DMS53 treated with DMSO at 0.1 percent for 48 hours (cell line): ENCODE data around the gene PIBF1.
"Not testable (repeated sequence)": the region's sequence is repeated elsewhere in the genome, so short reads cannot be mapped to it uniquely, and the experiment has no call there.

Experiments
- DNase-seq: peaks from one replicate; lab custom pipeline; 2025; ENCODE audit not compliant: unreplicated experiment; lab: John Stamatoyannopoulos, UW

The PIBF1 gene

DNA sequence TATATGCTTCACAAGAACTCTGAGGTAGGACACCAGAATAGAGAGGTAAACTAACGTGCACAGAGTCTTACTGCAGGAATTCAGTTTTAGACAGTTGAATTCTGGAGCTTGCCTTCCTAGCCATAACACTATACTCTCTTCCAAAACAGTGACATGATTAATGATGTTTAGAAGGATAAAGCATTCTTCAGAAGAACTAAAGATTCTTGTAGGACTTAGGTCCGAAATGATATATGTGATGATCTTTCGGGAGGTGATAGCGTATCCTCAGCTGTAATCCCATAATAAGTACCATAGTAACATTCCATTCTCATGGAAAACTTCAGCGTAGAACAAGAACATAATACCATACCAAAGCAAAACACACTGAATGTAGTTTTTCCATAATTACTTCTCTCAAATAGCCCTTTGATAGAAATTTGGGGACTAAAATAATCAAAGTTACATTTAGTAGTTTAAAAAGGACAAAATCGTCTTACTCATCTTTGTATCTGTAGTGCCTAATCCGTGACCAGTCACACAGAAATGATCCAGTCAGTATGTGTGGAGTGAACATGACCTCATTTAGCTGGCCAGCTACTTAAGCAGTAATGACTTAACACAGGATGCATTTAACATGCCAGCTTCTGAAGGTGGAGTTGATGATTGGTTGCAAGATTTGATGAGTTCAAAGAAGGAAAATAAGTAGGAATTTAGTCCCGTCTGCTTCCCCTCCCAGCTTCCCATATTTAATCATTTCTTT lies 38.4 kb downstream of the PIBF1 start:
- DNase-seq: no peak

DNA sequence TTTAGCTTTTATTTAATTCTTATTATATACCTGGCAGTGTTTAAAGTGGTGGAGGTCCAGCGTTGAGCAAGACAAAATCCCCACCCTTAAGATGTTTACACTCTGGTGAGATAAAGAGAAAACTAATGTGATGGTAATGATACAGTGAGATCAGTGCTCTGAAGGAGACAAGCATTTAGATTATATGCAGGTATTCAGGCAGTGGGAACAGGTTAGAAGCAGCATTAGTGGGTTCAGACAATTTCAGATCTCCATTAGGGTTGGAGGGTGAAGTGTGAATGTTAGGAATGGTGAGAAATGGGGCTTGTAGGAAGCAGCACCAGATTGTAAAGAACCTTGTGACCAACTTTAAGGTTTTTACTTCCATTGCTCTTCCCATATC lies 39.0 kb downstream of the PIBF1 start:
- DNase-seq: no peak

DNA sequence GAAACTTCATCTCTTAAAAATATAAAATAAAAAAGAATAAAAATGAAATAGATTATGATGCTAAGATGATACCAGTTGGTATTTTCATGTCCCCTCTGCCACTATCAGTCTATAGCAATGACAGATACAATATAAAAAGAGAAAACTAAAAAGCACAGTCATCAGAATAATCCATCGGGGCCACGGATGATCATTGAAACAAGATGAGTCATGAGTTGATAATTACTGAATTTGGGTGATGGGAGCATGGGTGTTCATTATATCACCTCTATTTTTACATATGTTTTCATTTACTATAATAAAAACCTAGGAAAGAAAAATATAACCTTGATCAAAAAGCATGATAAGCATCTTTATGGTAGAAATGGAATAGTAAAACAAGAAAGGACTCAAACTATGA lies 41.1 kb downstream of the PIBF1 start:
- no peak for DNase-seq

DNA sequence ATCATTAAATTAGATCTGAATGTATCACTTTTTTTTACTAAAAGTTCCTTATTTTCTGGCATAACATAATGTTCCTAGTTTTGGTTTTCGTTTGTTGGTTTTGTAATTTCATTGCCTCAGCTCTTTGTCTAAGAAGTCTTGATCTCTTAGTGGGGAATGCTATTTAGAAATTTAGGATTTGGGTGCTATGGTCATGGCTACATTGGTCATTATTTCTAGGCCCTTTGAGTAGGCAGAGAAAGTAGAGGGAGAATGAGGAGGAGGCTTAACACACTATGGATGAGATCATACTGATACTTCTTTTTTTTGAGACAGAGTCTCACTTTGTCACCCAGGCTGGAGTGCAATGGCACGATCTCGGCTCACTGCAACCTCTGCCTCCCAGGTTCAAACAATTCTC lies 41.8 kb downstream of the PIBF1 start:
- DNase-seq: no peak

DNA sequence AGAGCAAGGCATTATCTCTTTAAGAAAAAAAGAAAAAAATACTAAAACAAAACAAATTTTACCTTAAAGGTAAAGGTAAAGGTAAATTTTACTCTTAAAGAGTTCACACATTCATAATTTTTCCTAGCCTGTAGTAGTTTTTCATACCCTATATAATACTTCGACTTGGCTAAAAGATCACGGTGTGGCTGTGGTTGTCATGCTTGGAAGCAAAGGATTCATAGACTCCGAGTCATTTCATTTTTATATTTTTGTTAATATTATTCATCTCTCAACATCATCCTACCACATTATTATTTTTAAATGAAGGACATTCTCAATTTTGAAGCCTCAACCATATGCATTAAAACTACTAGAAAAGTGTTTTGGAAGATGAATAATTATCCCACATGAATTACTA lies 52.7 kb downstream of the PIBF1 start:
- no peak for DNase-seq

DNA sequence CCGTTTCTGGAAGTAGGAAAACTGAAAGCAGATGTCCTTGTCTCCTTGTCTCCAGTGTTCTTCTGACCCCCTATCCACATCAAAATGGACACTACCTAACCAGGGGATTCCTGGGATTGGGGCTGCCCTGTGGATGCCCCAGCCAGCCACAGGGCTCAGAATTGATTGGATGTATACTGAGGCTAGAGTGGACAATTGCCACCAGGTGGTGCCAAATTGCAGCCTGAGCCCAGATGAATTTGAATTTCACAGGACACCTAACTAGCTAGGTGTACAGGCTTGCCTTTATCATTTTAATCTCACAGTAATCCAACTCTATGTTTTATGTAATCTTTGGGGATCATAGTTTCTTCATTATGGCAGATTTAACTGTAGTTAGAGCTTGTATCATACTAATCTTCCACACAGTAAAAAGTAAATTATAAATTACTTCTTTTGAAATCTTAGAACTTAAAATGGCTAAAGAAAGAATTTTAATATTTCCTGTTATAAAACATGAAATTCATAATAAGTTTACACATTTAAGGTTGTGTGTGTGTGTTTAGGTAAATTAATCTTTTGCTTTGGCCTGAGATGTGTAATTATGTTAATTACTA lies 58.0 kb downstream of the PIBF1 start:
- peak; percentile 3 for DNase-seq

DNA sequence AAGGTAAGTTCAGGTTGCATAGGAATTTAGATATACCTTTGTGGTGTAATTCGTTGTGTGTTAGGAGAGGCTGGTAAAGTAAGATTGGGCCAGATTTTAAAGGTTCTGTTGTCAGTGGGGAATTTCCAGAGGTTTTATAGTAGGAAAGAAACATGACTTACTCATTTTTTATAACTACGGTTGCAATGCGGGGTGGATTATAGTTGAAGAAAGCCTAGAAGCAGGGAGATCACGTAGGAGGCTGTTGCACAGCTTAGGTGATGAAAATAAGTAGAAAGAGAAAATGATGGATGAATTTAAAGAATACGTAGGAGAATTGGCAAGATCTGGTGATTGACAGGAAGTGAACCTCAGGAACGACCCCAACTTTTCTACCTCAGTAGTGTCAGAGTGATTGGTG lies 61.1 kb downstream of the PIBF1 start:
- no peak for DNase-seq

DNA sequence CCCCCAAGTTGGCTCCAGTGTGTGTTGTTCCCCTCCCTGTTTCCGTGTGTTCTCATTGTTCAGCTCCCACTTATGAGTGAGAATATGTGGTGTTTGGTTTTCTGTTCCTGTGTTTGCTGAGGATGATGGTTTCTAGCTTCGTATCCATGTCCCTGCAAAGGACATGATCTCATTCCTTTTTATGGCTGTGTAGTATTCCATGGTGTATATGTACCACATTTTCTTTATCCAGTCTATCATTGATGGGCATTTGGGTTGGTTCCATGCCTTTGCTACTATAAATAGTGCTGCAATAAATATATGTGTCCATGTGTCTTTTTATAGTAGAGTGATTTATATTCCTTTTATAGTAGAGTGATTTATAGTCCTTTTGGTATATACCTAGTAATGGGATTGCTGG lies 63.2 kb downstream of the PIBF1 start:
- not testable (repeated sequence) for DNase-seq

DNA sequence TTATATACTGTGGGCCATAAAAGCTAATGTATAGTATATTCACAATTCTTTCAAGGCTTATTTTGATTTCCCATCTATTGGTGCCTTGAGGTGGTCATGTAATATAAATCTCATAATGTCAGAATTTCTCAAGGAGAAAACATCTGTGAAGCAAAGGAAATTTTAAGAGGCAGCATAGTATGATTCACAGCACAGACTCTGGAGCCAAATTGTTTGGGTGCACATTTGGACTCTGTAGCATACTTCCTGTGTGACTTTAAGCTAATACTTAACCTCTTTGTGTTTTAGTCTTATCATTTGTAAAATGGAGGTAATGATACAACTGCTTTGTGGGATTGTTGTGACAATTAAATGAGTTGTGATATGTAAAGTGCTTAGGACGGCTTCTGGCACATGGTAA lies 67.6 kb downstream of the PIBF1 start:
- DNase-seq: no peak

DNA sequence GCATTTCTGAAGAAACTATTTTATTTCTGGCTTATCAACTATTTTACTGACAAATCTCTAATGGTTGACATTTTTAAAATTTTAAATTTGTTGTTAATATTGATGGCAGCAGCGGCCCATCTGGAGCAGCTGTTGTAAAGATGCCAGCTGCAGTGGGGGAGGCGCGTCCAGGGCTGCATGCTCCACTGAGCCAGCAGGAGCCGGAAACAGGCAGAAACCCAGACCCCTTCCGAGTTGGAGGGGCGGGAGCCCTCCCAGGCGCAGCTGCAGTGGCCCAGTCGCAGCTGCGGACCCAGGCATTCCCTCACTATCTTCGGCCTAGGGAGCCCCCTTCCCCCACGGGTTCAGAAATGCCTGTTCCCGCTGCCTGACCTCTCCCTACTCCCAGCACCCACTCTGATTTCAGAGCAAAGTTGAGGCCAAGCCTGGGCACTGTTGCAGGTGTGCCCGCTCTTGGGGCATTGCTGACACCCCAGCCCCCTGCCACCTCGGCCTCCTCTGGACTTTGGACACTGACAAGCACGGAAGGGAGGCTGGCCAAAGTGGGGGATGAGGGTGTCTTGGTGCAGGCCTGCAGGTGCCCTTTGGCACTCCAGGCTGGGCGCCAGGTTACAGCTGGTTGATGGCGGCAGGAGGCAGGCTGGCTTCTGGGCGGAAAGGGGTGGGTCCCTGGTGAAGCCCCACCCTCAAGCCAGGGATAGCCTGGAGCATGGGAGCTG lies 69.2 kb downstream of the PIBF1 start:
- no peak for DNase-seq

DNA sequence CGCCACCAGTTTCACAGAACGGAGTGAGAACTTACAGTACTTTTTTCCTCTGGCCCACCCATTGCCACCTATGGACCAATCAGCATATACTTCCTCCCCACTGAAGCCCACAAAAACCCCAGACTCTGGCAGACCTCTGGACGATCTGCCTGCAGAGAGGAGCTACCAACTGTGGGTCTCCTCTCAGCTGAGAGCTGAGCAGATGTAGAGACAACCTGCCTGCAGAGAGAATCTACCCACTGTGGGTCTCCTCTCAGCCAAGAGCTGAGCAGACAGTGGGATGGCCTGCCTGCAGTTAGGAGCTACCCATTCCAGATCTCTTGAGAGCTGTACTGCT lies 69.7 kb downstream of the PIBF1 start:
- DNase-seq: no peak

DNA sequence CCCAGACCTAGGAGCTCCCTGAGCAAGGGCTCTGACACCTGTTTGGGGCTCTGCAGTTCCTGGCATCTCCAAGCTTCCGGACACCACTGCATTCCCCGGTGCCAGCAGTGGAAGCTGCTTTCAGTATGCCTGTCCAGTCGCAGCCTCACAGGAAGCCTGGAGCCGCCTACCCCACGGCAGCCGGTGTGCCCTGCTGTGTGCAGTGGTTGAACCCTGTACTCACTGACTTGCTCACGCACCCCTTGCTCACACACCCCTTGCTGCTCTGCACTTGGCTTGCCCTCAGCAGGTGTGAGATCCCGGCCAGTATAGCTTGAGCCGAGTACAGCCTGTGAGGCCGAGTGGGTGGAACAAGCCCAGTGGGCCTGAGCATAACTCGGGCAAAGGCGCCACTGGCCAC lies 70.3 kb downstream of the PIBF1 start:
- DNase-seq: no peak

DNA sequence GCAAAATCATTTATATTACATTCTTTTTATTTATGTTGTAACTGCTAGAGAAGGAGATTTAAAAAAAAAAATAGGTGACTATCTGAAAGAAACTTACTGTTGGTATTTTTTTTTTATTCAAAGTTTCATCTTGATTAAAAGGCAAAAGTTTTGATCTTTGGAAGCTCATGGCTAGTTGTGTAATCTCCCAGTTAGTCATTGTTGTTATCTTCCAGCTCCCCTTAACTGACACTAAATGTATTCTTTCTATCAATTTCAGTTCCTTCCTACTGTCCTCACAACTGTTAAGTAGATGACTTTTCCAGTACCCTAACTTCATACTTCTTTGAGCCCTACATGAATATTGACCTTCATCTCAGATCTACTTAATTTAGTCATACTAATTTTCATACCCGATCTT lies 71.1 kb downstream of the PIBF1 start:
- DNase-seq: no peak

DNA sequence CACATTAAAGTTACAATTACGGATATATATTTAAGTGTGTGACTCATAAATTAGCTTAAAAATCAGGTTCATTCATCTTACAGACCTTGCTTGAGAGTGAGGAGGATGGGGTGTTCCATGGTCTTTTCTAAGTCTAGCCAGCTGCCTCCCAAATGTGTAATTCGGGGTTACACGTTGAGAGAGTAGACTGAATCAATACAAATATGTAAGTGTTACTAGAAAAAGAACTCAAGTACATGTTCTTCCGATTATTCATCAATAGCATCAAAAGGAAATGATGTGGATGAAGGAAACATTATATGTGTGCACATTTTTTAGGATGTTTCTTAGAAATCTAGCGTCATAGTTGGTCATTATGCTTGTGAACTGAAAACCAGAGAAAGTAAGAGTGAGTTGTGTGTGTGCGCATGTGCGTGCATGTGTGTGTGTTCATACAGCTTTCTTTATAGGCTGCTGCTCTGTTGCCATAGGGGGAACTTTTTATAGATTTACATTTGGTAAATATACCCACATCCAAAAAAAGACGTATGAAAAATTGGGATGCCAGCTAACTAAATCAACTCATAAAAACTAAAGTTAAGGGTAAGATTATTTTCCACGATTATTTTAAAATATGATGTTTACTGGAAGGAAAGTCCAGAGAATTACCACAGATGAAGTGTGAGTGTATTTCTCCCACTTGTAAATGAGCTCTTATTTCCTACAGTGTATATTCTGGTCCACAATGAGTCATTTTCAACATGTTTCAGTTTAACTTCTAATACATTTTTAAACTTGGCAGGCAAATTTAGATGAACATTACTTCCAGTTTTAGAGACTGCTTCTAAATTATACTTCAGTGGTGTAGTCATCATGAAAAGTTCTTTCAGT lies 82.4 kb downstream of the PIBF1 start:
- no peak for DNase-seq

DNA sequence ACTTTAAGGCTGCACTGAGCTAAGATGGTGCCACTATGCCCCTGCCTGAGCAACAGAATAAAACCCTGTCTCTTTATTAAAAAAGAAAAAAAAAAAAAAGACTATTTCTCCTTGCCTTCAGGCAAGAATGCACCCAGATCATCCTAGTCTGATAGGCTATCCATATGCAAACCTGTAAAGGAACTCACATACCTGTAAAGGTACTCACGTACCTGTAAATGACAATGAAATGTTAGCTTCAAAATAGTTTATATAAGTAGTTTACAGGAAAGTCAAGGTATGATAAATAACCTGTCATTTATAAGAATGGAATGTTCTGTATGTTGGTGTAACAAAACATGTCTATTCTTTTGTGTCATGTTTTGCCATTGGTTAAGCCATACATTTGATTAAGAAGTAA lies 86.3 kb downstream of the PIBF1 start:
- no peak for DNase-seq

DNA sequence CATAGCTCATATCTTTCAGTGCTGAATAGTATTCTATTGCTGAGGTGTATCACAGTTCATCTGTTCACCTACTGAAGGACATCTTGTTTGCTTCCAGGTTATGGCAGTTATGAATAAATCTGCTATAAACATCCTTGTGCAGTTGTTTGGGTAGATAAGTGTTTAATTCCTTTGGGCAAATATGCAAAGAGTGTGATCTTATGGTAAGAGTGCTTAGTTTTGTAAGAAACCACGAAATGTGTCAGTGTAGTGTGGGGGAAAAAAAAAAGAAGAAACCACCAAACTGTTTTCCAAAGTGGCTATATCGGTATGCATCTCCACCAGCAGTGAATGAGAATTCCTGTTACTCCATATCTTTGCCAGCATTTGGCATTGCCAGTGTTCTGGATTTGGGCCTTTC lies 93.3 kb downstream of the PIBF1 start:
- no peak for DNase-seq

DNA sequence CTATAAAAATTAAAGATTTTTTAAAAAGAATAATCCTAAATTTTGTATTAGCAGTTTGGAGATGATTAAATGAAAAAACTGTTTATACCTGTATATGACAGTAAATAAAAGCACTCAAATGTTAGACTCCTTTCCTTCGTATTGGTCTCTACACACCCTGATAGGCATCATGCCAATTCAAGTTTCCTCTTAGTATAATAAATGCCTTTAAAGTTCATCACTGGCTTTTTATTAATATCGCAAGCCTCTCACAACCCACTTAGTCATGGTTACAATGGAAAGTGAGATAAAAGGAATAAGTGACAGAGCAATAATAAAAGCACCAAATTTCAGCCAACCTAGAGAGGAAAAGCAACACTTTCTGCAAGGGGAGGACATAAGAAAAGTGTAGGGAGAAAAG lies 102.2 kb downstream of the PIBF1 start:
- no peak for DNase-seq

DNA sequence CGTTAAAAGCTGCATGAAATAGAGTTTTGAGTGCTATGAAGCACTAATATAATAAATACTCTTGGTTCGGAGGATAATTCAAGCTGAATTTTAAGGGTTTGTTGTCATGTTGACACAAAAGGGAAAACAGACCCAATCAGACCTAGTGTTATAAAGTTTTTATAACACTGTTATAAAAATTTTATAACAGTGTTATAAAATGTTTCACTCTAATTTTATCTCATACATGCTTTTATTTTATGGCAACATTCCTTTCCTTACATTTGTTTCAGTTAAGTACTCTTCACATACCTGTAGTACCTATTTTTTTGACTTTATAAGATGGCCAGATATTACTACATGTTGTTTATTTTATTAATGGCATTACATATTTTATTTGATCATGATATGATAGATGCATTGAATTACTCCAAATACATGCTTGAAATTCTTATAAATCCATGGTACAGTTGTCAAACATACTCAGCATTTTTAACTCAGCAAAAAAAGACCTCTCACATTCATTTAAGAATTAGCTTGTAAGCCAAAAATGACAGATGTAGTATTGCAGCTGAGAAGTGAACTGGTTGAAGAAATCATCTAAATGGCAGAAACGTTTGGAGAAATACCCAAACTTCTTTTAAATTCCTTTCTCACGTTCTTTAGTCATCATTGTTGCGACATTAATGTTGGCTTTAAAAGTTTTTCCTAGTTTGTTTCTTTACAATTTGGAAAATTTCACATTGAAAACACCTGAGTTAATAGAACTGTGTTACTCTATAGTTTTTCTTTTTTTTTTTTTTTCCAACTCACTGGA lies 104.5 kb downstream of the PIBF1 start:
- no peak for DNase-seq

DNA sequence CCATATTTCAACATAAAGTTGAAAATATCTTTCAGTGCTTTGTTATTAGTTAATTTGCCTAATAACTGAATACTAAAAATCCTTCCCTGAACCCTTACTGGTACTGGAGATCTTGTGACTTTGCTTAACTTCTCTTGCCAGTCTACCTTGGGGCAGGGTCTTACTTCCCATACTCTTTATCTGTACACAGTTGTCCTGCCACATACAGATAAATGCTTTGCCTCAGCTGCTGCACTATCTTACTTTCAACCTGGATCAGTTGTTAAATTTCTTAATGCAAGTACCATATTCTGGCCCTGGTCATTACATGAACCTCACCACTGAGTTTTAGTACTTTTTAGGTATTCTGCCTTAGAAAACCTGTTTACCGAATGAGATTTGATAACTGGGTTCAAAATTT lies 107.6 kb downstream of the PIBF1 start:
- no peak for DNase-seq

DNA sequence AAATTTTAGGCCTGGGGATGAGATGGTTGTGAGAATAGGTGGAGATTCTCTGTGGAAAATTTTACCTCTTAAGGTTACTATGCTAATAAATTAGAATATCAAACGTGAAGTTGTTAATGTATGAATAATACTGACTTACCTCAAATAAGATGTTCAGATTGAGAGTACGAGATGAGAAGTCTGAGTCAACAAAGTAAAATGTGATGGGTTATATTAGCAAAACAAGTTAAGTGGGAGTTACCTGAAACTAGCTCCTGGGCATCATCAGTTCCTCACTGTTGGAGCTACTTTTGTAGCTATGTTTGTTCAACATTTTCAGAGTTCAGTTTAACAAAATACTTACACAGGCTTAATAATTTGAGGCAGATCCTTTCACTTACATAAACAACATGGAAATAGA lies 108.6 kb downstream of the PIBF1 start:
- DNase-seq: no peak

DNA sequence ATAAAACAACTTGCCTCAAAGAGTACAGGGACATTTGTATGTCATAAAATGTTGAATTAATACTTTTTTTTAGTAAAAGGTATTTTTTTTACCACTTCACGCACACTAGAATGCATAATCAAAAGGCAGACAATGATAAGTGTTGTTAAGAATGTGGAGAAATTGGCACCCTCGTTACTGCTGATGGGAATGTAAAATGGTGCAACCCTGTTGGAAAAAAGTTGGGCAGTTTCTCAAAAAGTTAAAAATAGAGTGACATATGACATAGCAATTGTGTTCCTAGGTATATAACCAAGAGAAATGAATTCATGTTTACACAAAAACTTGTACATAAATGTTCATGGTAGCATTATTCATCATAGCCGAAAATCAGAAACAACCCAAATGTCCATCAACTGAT lies 109.5 kb downstream of the PIBF1 start:
- no peak for DNase-seq
